ENCODE measurements around the gene HK1.

The HK1 gene

DNA sequence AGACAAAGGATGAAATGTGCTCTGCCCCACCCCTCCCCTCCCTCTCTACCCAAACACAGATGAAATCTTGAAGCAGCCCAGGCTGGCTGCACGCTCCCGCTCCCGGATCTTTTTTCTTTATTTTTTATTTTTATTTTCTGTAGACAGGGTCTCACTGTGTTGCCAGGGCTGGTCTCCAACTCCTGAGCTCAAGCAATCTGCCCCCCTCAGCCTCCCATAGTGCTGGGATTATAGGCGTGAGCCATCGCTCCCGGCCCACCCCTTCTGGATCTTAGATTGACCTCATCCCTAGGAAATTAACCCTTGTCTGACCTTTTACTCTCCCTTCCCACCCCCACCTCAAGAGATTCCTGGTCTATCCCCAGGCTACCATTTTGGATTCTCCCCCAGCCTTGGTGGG, 124.1 kb downstream of the HK1 start:
- DNase-seq (ENCODE audit: low read depth in 1 of 2, low spot score in 1 of 2) = no peak

- no peak for DNase-seq (ENCODE audit: low read depth in 1 of 2, low spot score in 1 of 2)
Observed at GRCh38 chr10:69403066-69403465, 124.8 kb downstream of the HK1 start.

- DNase-seq (ENCODE audit: low read depth in 1 of 2, low spot score in 1 of 2) = no peak
Observed at GRCh38 chr10:69403519-69403918, 125.2 kb downstream of the HK1 start.

- no peak for DNase-seq (ENCODE audit: low read depth in 1 of 2, low spot score in 1 of 2)
Observed at GRCh38 chr10:69404786-69405185, 126.5 kb downstream of the HK1 start.

DNA sequence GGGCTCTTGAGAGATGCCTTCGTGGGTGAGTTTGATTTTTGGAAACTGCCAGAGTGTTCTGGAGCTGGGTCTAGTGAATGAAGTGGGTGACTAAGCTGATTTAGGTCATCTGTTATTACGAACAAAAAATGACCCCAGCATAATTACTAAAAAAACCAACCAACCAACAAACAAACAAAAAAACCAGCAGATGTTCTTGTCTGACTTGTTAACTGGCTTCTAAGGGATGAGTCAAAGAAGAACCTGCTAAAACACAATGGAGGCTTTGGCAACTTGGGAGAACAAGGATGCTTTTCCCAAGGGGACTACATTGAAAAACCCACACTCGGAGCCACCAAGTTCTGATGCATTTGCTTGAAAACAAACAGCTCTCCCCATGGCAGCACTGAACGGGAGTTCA, 126.9 kb downstream of the HK1 start:
- DNase-seq (ENCODE audit: low read depth in 1 of 2, low spot score in 1 of 2) = no peak

DNA sequence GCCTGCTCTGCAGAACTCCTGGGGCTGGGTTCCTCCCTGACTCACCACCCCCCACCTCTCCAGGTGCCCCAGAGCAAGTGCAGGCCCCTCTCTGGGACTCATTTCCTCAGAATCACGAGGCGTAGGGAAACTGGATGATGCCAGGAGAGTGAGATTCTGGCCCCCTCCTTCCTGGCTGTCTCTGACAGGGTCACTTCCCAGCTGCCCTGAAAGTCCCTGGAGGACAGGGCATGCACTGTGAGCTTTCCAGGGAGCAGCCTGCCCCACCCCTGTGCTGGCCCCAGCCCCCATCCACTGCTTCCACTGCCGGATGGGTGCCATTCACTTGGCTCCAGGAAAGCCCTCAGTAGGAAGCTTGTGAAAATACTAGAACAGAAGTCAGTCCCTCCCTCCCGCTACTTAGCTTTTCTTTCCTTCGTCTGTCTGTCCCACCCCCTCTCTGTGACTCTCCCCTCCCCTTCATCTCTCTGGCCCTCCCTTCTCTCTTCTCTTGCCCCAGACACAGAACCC, 128.1 kb downstream of the HK1 start:
- DNase-seq (ENCODE audit: low read depth in 1 of 2, low spot score in 1 of 2) = no peak

DNA sequence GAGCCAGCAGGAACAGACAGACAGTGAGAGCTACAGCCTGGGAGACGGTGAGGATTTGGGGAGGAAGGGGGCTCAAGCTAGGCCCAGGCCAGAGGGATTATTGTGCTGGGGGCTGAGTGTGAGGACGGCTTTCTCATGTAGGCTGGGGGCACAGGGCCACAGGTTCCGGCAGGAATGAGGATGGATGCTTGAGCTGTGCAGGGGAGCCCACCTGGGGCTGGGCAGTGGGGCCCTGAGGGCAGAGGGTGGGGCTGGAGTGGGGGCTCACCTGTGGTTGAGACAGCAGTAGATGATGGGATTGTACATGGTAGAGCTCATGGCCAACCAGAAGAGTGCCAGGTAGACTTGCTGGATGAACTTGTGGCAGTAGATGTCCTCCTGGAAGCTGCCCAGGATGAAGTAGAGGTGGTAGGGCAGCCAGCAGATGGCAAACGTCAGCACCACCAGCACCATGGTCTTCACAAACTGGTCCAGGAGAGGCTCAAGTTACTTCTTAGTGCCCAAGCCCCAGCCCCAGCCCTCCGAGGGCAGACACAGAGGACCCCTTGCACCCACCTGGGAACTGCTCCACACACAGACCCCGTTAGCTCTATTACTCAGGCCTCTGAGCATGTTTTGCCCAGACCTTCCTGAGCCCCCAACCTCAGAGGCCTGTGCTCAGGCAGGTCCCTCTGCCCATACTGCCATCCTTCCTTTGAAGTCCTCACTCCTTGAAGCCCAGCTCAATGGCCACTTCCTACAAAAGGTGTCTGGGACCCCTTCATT, 128.7 kb downstream of the HK1 start:
- no peak for DNase-seq (ENCODE audit: low read depth in 1 of 2, low spot score in 1 of 2)

DNA sequence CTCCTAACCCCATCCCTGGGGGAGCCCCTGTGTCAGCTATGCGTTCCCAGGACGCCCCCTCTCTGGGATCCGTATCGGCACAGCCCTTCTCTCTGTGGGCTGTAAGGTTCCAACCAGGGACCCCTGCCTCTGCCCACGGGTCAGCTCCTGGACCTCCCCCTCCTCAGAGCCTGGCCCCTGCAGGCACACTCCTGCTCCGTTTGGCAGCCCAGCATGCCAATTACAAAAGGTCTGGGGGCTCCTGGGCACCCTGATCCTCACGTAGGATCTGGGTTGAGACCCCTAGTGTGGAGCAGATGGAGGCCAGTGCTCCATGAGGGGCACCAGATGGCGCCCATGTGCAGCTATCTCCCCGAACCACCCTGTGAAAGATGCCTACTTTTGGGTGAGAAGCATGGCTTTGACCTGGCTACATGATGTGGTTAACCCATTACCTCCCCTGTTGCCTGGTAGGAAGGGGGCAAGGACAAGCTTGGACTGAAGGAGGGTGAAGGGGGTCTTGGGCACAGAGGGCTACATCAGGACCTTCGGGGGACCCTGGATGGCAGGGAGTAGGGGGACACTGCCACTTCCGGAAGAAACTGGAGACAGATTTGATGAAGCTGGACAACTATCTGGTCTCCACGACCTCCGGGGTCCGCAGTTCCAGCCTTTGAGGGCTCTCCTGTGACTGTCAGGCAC, 129.5 kb downstream of the HK1 start:
- DNase-seq (ENCODE audit: low read depth in 1 of 2, low spot score in 1 of 2) = no peak

DNA sequence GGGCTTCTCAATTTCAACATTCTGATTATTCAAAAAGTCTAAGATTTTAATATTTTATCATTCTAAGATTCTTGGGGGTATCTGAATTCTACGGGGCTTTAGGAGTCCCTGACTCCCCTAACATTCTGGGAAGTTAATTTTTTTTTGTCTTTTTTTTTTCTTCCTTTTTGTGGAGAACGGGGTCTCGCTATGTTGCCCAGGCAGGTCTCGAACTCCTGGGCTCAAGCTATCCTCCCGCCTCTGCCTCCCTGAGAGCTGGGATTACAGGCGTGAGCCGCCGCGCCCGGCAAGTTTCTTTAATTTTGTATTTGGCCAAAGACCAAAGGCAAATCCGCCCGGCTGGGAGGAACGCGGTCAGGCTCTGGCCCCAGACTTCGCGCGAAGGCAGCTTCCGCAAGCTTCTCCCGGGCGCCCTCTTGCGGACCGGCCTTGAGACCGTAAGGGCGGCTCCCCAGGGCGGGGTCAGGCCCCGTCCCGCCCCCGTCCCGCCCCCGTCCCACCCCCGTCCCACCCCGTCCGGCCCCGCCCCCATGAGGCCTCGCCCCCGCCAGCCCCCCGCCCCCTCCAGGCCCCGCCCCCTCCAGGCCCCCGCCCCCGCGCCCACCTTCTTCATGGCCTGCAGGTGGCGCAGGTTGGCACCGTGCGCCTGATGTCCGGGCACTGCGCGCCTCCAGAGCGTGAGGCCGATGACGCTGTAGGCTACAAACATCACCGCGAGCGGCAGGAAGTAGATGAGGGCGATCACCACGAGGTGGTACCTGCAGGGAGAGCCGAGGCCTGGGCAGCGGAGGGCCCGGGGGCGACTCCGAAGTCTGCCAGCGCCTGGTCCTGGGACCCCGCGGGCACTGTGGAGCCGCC, 130.3 kb downstream of the HK1 start:
- DNase-seq (ENCODE audit: low read depth in 1 of 2, low spot score in 1 of 2) = peak; percentile 79 to 84

DNA sequence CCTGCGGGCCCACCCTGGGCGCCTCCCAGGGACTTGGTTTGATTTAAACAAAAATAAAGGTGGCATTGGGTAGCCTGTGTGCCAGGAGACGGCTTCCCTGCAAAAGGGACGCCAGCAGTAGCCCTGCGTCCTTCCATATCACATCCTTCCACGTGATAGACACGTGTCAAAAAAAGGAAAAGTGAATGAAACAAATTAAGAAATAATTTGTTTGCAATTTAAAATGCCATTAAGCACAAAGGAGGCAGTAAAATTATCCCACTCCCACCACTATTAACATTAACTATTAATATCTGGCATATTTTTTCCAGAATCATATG, 130.8 kb downstream of the HK1 start:
- no peak for DNase-seq (ENCODE audit: low read depth in 1 of 2, low spot score in 1 of 2)

DNA sequence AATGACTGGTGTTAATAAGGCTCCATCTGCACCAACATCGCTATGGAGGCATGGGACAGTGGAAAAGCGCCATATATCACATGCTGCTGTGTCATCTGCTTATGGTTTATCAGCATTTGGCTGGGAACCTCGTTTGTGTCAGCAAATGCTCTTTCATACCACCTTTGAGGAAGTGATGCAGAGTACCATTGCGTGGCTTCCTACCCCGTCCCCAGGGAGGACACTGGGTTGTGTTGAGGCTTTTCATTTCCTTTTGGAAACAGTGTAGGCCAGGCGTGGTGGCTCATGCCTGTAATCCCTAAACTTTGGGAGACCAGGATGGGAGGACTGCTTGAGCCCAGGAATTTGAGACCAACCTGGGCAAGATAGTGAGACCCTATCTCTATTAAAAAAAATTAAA, 131.7 kb downstream of the HK1 start:
- DNase-seq (ENCODE audit: low read depth in 1 of 2, low spot score in 1 of 2) = no peak

DNA sequence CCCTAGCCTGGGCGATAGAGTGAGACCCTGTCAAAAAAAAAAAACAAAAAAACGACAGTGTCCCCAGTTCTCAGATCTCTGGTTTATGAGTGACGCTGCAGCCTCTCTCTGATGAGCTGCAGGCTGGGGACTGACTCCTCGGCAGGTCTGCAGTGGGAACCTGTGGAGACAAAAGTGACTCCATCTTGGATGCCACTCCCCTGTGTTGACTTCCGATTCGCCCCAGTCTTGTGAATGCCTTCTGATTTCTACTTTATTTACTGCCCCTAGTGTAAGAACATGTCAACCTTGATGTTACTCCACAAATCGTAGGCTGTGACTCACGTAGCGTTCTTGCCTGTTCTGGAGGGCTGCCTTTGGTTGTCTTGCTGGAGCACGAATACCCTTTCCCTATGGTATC, 132.2 kb downstream of the HK1 start:
- DNase-seq (ENCODE audit: low read depth in 1 of 2, low spot score in 1 of 2) = no peak

- no peak for DNase-seq (ENCODE audit: low read depth in 1 of 2, low spot score in 1 of 2)
Observed at GRCh38 chr10:69411476-69411875, 133.2 kb downstream of the HK1 start.

DNA sequence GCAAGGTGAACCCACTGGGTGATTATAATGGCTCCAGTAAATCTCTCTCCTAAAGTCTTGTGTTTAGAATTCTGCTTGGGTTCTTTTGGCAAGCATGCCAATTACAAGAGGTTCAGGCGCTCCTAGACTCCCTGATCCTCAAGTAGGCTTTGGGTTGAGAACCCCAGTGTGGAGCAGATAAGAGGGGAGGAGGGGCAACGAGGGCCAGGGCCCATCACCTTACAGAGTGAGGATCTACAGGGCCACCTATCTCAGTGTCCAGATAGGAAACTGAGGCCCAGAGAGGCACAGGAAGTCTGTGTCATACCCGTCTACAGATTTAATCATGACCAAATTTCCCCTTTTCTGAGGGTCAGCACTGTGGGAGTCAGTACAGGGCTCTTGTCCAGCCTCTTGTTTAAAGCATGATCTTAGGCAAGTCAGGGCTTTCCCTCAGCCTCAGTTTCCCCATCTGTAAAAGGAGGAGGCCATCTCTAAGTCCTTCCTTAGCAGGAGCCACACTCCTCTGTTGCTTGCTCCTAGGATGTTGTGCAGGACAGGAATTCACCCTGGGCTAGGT, 134.0 kb downstream of the HK1 start:
- no peak for DNase-seq (ENCODE audit: low read depth in 1 of 2, low spot score in 1 of 2)

GRCh38 chr10:69413221-69413865, 135.0 kb downstream of the HK1 start:
- no peak for DNase-seq (ENCODE audit: low read depth in 1 of 2, low spot score in 1 of 2)

DNA sequence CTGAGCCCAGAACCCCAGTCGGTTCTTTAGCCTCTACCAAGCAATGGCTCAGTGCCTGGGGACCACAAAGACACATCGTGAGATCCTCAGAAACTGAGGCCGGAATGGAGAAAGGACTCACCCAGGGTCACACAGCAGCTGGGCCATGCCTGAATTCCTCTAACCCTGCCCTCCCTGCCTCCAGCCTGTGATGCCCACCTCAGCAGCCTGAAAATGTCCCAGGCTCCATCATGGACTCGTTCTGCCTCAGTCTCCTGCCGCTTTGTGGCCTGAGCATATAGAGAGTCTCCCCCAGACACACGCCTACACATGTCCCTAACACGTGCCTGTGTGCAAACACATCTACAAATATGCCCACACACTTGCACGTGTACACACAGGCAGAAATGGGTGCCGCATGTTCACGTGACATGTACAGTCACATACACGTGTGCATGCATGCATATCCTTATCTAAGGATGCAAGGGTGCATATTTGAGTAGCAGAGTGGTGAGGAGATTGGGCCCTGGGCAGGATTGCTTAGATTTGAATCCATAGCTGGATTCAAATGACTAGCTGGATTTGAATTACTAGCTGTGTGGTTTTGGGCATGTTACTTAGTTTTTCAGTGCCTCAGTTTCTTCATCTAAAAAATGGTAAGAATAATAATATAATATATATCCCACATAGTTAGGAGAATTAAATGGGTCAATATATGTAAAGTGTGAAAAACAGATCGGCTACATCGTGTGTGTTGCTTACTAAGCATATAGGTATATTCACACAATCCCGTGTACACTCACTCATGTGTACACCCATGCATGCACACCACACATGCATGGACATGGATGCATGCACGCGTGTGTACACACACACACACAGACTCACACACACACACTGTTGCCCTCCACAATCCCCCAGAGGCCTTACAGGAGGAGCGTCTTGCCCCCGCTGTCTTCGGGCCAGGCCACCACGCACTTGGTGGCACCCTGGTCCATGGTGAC, 136.0 kb downstream of the HK1 start:
- no peak for DNase-seq (ENCODE audit: low read depth in 1 of 2, low spot score in 1 of 2)

DNA sequence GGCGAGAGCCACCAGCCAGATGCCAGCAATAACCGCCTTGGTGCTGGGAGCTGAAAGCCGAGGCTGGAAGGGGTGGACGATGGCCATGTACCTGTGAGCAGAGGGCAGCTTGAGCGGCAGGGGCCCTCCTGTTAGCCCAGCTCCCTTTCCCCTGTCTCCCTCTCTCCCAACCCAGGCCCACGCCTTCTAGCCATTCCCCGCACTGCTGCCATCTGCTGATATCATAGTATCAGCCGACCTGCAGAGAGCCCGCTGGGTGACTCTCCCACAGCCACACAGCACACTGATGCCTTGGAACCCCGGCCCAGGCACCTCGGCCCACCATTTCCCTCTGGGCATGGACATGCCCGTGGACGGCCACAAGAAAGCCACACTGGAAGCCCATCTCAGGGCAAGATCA, 136.8 kb downstream of the HK1 start:
- no peak for DNase-seq (ENCODE audit: low read depth in 1 of 2, low spot score in 1 of 2)

DNA sequence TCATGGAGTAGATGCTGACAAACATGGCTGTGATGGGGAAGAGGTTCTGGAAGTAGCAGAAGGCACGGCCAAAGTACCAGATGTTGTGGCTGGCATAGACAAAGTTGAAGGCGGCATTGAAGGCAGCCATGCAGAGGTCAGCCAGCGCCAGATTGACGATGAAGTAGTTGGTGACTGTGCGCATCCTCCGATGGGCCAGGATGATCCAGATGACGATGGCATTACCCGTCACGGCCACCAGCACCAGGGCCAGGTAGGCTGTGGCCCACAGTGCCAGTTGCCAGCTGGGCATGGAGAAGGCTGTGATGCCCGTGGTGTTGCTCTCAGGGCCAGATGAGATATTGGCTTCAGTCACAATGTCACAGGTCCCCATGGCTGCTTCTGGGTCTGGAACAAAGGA, 137.7 kb downstream of the HK1 start:
- no peak for DNase-seq (ENCODE audit: low read depth in 1 of 2, low spot score in 1 of 2)

GRCh38 chr10:69416695-69417094, 138.4 kb downstream of the HK1 start, which contains the start of gene TACR2:
TSS of gene TACR2 (minus strand) at chr10:69416918. CDS start at chr10:69416323, 595 bp downstream.
- DNase-seq (ENCODE audit: low read depth in 1 of 2, low spot score in 1 of 2) = no peak

GRCh38 chr10:69417542-69417941, 139.2 kb downstream of the HK1 start:
- DNase-seq (ENCODE audit: low read depth in 1 of 2, low spot score in 1 of 2) = no peak
